Stimulated activated CD4-positive, alpha-beta T cell treated with anti-CD3 and anti-CD28 coated beads, Interleukin-2, amount 100 ng/mL, for 24 hours (primary cell): ENCODE results near the gene PGM2L1.

Source experiments
- DNase-seq, 2 donors: peaks; one replicate each; pipeline ENCODE4 v3.0.0-alpha.2; 2020

PGM2L1 gene

DNA sequence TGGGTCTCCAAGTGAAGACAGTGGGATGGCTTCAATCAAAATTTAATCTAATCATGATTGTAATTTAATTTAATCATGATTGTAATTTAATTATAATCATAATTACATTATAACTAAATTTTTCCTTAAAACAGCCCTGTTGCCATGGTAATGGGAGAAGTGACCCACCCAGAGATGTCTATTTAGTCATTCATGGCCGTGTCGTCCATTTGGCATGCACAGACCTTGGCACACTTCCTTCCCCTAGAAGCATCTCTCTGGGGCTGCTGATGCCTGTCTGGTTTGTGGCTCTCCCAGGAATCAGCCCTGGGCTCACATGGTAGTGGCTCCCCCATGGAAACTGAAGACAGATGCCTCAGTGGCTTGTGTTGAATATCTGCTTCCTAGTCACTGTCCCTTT lies 113.8 kb downstream of the PGM2L1 start:
- no peak for DNase-seq

DNA sequence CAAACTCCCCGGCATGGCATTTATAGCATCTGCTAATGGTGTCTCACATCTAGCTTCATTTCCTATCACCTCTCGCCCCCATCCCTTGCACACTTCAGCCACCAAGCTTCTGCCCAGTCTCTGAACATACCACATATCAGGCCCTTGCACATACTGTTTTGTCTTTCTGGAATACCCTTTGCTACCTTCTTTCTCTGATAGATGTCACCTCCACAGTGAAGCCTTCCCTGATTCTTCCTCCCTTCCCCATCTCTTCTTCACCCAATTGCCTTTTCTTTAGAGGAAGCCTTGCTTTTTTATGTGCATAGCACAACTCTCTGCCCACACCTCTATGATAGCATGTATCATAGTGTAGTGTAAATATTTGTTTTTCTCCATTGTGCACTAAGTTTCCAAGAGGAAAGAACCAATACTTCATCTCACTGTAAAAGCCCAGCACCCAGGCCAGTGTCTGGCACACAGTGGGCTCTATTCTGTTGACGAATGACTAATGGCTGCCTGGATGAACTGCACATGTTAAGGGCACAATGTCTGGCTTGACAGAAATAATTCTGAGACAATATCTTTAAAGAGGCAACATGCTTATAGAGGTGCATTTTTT lies 114.6 kb downstream of the PGM2L1 start:
- no peak for DNase-seq

DNA sequence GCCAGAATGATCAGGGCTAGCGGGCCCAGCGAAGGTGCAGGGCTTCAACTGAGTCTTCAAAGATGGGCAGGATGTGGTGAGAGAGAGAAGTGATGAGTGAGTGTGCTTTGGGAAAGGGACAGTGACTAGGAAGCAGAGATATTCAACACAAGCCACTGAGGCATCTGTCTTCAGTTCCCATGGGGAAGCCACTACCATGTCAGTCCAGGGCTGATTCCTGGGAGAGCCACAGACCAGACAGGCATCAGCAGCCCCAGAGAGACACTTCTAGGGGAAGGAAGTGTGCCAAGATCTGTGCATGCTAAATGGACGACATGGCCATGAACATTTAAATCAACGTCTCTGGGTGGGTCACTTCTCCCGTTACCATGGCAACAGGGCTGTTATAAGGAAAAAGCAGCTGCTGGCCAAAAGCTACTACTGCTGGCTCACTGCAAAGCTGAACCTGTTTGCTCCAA lies 115.3 kb downstream of the PGM2L1 start:
- no peak for DNase-seq

DNA sequence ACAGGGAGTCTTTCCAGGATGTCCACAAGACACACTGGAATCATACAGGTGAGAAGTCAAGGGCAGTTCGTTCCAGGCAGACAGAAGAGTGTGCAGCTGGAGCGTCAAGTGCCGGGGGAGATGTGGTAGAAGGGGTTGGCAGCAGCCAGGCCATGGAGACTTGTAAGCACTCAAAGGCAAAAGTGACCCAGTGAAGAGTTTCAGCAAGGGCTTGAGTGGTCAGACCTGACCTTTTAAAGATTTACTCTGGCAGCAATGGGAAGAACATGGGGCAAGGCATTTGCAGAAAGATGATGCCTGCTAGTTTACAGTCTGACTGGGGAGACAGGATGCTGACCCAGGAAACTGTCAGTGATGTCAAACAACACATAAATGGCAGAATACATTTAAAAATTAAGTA lies 115.8 kb downstream of the PGM2L1 start:
- no peak for DNase-seq

DNA sequence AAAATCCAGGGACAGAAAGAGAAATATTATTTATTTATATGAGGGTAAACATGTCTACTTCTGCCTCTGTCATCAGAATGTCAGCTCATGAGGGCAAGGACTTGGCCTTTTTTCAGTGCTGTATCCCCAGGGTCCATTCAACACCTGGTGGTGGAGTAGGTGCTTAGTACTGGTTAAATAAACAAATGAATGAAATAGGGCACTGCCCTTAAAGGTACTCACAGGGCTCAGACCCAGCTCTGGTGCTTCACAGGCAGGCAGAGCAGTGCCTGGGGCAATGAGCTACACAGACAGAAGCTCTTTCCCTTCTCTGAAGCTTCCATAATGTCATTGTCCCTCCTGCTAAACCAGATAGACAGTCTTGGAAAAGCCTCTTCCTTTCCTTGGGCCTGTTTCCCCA lies 117.7 kb downstream of the PGM2L1 start:
- no peak for DNase-seq
